C4-2B (cell line): ENCODE results near the gene PSMB5.

ENCODE experiments used
- CTCF ChIP-seq: fragments of 450-650 bp; conservative IDR thresholded peaks from 2 replicates; pipeline ENCODE4 v1.5.1; 2017; ENCODE audit warnings: mild to moderate bottlenecking
- ZFX ChIP-seq: fragments of 450-650 bp; IDR thresholded peaks from 2 replicates; pipeline ENCODE4 v1.6.1; 2017

GRCh38 chr14:23055621-23056144 lies 21.0 kb upstream of the PSMB5 start:
- no peak for TF ChIP-seq CTCF
- no peak for TF ChIP-seq ZFX
